Epithelial cell of esophagus (primary cell): Measurements from ENCODE around the gene NEU1.

ENCODE experiments used
- DNase-seq: peaks from one replicate; pipeline ENCODE4 v3.0.0; 2010; ENCODE audit warnings: low read depth
- H3K4me3 ChIP-seq: 2 replicates; pipeline ENCODE4 v1.5.1; 2011; ENCODE audit warnings: mild to moderate bottlenecking, low read length, control low read depth
- CTCF ChIP-seq: IDR thresholded peaks from 2 replicates; pipeline ENCODE4 v1.5.1; 2011; ENCODE audit warnings: low read depth, mild to moderate bottlenecking, low read length, control low read depth, inconsistent platforms; ENCODE audit not compliant: insufficient read depth; ENCODE audit errors: missing control alignments

The NEU1 gene

DNA sequence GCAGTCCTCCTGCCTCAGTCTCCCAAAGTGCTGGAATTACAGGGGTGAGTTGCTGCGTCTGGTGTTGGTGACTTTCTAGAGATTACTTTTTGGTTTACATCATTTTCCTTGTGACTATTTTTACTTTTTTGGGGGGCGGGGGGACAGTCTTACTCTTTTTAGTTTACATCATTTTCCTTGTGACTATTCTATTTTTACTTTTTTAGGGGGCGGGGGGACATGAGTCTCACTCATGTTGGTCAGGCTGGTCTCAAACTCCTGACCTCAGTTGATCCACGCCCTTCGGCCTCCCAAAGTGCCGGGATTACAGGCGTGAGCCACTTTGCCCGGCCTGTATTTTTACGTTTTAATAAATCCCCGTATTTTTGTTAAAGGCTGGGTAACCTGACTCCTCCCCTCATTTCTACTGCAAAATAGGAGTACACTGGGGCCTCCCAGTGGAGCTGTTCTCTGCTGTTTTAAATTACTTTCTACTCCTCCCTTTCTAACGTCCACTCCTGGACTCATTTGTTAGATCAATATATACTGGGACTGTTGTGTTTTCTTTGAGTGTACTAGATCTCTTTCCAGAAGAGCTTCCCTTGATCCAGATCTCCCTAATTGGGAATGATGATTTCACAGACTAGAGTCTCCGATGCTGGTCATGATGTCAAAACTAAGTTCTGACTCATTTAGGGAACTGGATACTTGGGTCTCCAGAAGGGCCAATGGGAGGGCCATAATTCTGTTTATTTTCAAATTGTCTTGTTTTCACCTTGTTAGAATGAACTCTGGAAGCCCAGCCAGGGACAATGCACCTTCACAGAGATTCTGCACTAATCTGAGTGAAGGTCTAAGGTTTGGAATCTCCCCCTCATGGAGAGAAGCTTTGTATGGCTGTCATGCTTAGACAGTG is 25.9 kb downstream of the NEU1 start:
- H3K4me3 ChIP-seq, result peak overlapping the region; percentile 92
- TF ChIP-seq CTCF, result peak; percentile 18
- no peak for DNase-seq

DNA sequence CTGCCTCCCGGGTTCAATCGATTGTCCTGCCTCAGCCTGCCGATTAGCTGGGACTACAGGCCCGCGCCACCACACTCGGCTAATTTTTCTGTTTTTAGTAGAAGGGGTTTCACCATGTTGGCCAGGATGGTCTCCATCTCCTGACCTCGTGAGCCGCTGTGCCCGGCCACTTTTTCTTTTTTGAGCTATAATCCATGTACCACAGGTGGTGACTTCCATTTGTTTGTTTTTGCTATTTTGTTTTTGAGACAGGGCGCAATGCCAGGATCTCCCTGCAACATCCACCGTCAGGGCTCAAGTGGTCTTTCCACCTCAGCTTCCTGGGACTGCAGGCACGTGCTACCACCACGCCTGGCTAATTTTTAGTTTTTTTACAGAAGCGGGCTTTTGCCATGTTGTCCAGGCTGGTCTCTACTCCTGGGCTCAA is 26.6 kb downstream of the NEU1 start:
- H3K4me3 ChIP-seq, result peak overlapping the region; percentile 92
- no peak for DNase-seq
- TF ChIP-seq CTCF, result no peak

GRCh38 chr6:31834367-31835250 is 28.0 kb downstream of the NEU1 start:
- TF ChIP-seq CTCF, result no peak
- H3K4me3 ChIP-seq, result peak overlapping the region; percentile 92
- peak; percentile 80 for DNase-seq

DNA sequence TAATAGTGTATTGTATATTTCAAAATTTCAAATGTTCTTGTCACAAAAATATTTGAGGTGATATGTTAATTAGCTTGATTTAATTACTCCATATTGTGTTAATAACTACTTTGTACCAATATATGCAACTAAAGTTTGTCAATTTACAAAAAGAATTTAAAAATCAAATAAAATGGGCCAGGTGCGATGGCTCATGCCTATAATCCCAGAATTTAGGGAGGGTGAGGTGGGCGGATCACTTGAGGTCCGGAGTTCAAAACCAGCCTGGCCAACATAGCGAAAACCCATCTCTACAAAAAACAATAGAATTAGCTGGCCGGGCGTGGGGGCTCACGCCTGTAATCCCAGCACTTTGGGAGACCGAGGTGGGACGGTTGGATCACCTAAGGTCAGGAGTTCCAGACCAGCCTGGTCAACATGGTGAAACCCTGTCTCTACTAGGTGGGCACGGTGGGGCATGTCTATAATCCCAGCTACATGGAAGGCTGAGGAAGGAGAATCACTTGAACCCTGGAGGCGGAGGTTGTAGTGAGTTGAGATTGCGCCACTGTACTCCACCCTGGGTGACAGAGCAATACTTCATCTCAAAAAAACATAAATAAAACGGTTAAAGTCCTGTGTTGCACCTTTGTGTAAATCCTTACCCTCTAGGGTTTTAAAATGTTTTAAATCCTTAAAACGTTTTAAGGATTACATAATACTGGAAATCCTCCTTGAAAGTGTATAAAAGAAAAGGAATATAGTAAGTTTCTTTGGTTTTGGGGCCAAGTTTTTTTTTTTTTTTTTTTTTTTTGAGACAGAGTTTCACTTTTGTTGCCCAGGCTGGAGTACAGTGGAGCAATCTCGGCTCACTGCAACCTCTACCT is 31.0 kb downstream of the NEU1 start:
- TF ChIP-seq CTCF, result no peak
- peak; percentile 46 for DNase-seq
- H3K4me3 ChIP-seq, result peak overlapping the region; percentile 67

GRCh38 chr6:31830886-31831335 is 31.7 kb downstream of the NEU1 start:
- TF ChIP-seq CTCF, result no peak
- DNase-seq, result no peak
- H3K4me3 ChIP-seq, result peak overlapping the region; percentile 67

- peak overlapping the region; percentile 67 for H3K4me3 ChIP-seq
- DNase-seq, result peak; percentile 63
- TF ChIP-seq CTCF, result peak; percentile 25
Measured at GRCh38 chr6:31829633-31830283, 32.9 kb downstream of the NEU1 start.
